Memory B cell (primary cell): ENCODE results near the gene SLC35A5.
"Not testable (repeated sequence)": the region's sequence is repeated elsewhere in the genome, so short reads cannot be mapped to it uniquely, and the experiment has no call there.

ENCODE experiments used
- ATAC-seq: fragments of 150-1000 bp; cut with Tn5 transposase; 2 replicates; pipeline ENCODE4 v1.10.0; 2021; ENCODE audit warnings: low read depth, mild to moderate bottlenecking, moderate library complexity
- DNase-seq, 2 donors: peaks; one replicate each; pipeline ENCODE4 v3.0.0; 2022; ENCODE audit warnings: low spot score in 2 of 2
- H3K27ac Mint-ChIP-seq: one replicate; pipeline ENCODE4 v1.8.0; 2022; ENCODE audit warnings: mild to moderate bottlenecking, moderate library complexity, mixed read lengths
- H3K27me3 Mint-ChIP-seq: one replicate; pipeline ENCODE4 v1.8.0; 2022; ENCODE audit warnings: mixed read lengths
- H3K36me3 Mint-ChIP-seq: one replicate; pipeline ENCODE4 v1.8.0; 2022; ENCODE audit warnings: mild to moderate bottlenecking, mixed read lengths
- H3K4me1 Mint-ChIP-seq: one replicate; pipeline ENCODE4 v1.8.0; 2022; ENCODE audit warnings: mixed read lengths
- H3K4me3 Mint-ChIP-seq: one replicate; pipeline ENCODE4 v1.8.0; 2022; ENCODE audit warnings: mild to moderate bottlenecking, moderate library complexity, mixed read lengths
- H3K9me3 Mint-ChIP-seq: one replicate; pipeline ENCODE4 v1.8.0; 2022; ENCODE audit warnings: mixed read lengths

SLC35A5 gene

GRCh38 chr3:112557976-112558375 is 3.9 kb upstream of the SLC35A5 start:
- Mint-ChIP-seq H3K4me1 (peaks cover 30% of the 10 kb centered on the region), H3K27me3 (no peaks in the 10 kb centered on the region), H3K9me3 (no peaks in the 10 kb centered on the region), H3K27ac (no peak overlapping the region), H3K4me3 (no peak overlapping the region), H3K36me3 (peaks cover 5% of the 10 kb centered on the region)
- DNase-seq (no peak), ATAC-seq (no peak)

- H3K27ac Mint-ChIP-seq = peak overlapping the region; percentile 99
- H3K4me1 Mint-ChIP-seq = peaks cover 33% of the 10 kb centered on the region
- H3K4me3 Mint-ChIP-seq = peak overlapping the region; percentile 99
- ATAC-seq (no peak), DNase-seq (no peak)
- H3K36me3 Mint-ChIP-seq = peaks cover 9% of the 10 kb centered on the region
- H3K9me3 Mint-ChIP-seq = no peaks in the 10 kb centered on the region
- no peaks in the 10 kb centered on the region for H3K27me3 Mint-ChIP-seq
Observed at GRCh38 chr3:112560307-112560706, 1.5 kb upstream of the SLC35A5 start.

GRCh38 chr3:112560721-112561483 is 943 bp upstream of the SLC35A5 start:
- Mint-ChIP-seq H3K4me3 (peak overlapping the region; percentile 99), H3K9me3 (no peaks in the 10 kb centered on the region), H3K36me3 (peaks cover 13% of the 10 kb centered on the region), H3K27me3 (no peaks in the 10 kb centered on the region), H3K27ac (peak overlapping the region; percentile 99), H3K4me1 (peaks cover 31% of the 10 kb centered on the region)
- ATAC-seq (peak; percentile 5), DNase-seq (peak; percentile 25 to 51)

GRCh38 chr3:112561484-112561733 is 436 bp upstream of the SLC35A5 start:
- DNase-seq = no peak

GRCh38 chr3:112564247-112564939 is 2.5 kb downstream of the SLC35A5 start:
- H3K4me3 Mint-ChIP-seq, H3K27ac Mint-ChIP-seq, H3K9me3 Mint-ChIP-seq, DNase-seq, ATAC-seq, H3K27me3 Mint-ChIP-seq: not testable (repeated sequence)
- peaks cover 35% of the 10 kb centered on the region for H3K4me1 Mint-ChIP-seq
- H3K36me3 Mint-ChIP-seq = peaks cover 27% of the 10 kb centered on the region

More at GRCh38 chr3:112561484-112561733, 436 bp upstream of the SLC35A5 start:
- Mint-ChIP-seq H3K4me3 (peak overlapping the region; percentile 99), H3K27ac (peak overlapping the region; percentile 99), H3K36me3 (peaks cover 16% of the 10 kb centered on the region), H3K27me3 (no peaks in the 10 kb centered on the region), H3K9me3 (no peaks in the 10 kb centered on the region), H3K4me1 (peaks cover 32% of the 10 kb centered on the region)
- peak; percentile 41 for ATAC-seq

- Mint-ChIP-seq H3K4me3 (no peak overlapping the region), H3K27me3 (no peaks in the 10 kb centered on the region), H3K9me3 (no peaks in the 10 kb centered on the region), H3K27ac (peak overlapping the region; percentile 55), H3K36me3 (peaks cover 30% of the 10 kb centered on the region), H3K4me1 (peaks cover 29% of the 10 kb centered on the region)
- DNase-seq (no peak), ATAC-seq (no peak)
Observed at GRCh38 chr3:112564940-112565305, 3.1 kb downstream of the SLC35A5 start.

- Mint-ChIP-seq H3K4me1 (peaks cover 22% of the 10 kb centered on the region), H3K36me3 (peaks cover 41% of the 10 kb centered on the region), H3K4me3 (no peak overlapping the region), H3K9me3 (peaks cover 1% of the 10 kb centered on the region), H3K27me3 (no peaks in the 10 kb centered on the region), H3K27ac (peak overlapping the region; percentile 56)
- no peak for ATAC-seq
- no peak for DNase-seq
Observed at GRCh38 chr3:112568642-112569041, 6.8 kb downstream of the SLC35A5 start.

- Mint-ChIP-seq H3K27me3 (no peaks in the 10 kb centered on the region), H3K4me1 (peaks cover 17% of the 10 kb centered on the region), H3K36me3 (peaks cover 39% of the 10 kb centered on the region), H3K4me3 (no peak overlapping the region), H3K27ac (peak overlapping the region; percentile 56), H3K9me3 (peaks cover 1% of the 10 kb centered on the region)
- ATAC-seq (no peak), DNase-seq (no peak)
Observed at GRCh38 chr3:112569265-112569664, 7.4 kb downstream of the SLC35A5 start.

- Mint-ChIP-seq H3K4me3 (no peak overlapping the region), H3K4me1 (peaks cover 7% of the 10 kb centered on the region)
- DNase-seq = no peak
Observed at GRCh38 chr3:112572701-112573100, 10.9 kb downstream of the SLC35A5 start.

GRCh38 chr3:112579232-112579631 is 17.4 kb downstream of the SLC35A5 start:
- Mint-ChIP-seq H3K36me3 (peaks cover 12% of the 10 kb centered on the region), H3K9me3 (no peaks in the 10 kb centered on the region), H3K4me1 (peaks cover 6% of the 10 kb centered on the region), H3K4me3 (no peak overlapping the region), H3K27ac (peak overlapping the region; percentile 67), H3K27me3 (no peaks in the 10 kb centered on the region)
- ATAC-seq (peak; percentile 97), DNase-seq (peak in 1 of 2 donors; percentile 41)

More at GRCh38 chr3:112572701-112573100, 10.9 kb downstream of the SLC35A5 start:
- Mint-ChIP-seq H3K27ac (peak overlapping the region; percentile 64), H3K27me3 (no peaks in the 10 kb centered on the region), H3K9me3 (peaks cover 1% of the 10 kb centered on the region), H3K36me3 (peaks cover 26% of the 10 kb centered on the region)
- no peak for ATAC-seq

- Mint-ChIP-seq H3K27ac (peak overlapping the region; percentile 67), H3K4me1 (peaks cover 6% of the 10 kb centered on the region), H3K4me3 (no peak overlapping the region), H3K36me3 (peaks cover 12% of the 10 kb centered on the region), H3K27me3 (no peaks in the 10 kb centered on the region), H3K9me3 (no peaks in the 10 kb centered on the region)
- no peak for ATAC-seq
- no peak for DNase-seq
Observed at GRCh38 chr3:112579697-112580096, 17.9 kb downstream of the SLC35A5 start.

- DNase-seq (peak in 1 of 2 donors; percentile 16), ATAC-seq (no peak)
- peaks cover 17% of the 10 kb centered on the region for H3K4me1 Mint-ChIP-seq
- H3K27me3 Mint-ChIP-seq = no peaks in the 10 kb centered on the region
- no peaks in the 10 kb centered on the region for H3K9me3 Mint-ChIP-seq
- peaks cover 17% of the 10 kb centered on the region for H3K36me3 Mint-ChIP-seq
- no peak overlapping the region for H3K4me3 Mint-ChIP-seq
- no peak overlapping the region for H3K27ac Mint-ChIP-seq
Observed at GRCh38 chr3:112582244-112582874, 20.5 kb downstream of the SLC35A5 start.

- H3K27ac Mint-ChIP-seq = no peak overlapping the region
- no peak overlapping the region for H3K4me3 Mint-ChIP-seq
- H3K4me1 Mint-ChIP-seq = peaks cover 16% of the 10 kb centered on the region
- H3K36me3 Mint-ChIP-seq = peaks cover 22% of the 10 kb centered on the region
- DNase-seq (no peak), ATAC-seq (no peak)
- H3K9me3 Mint-ChIP-seq = no peaks in the 10 kb centered on the region
- no peaks in the 10 kb centered on the region for H3K27me3 Mint-ChIP-seq
Observed at GRCh38 chr3:112583105-112583504, 21.3 kb downstream of the SLC35A5 start.

GRCh38 chr3:112585782-112586181 is 23.9 kb downstream of the SLC35A5 start:
- peaks cover 33% of the 10 kb centered on the region for H3K36me3 Mint-ChIP-seq
- H3K27ac Mint-ChIP-seq = peak overlapping the region; percentile 70
- H3K9me3 Mint-ChIP-seq = no peaks in the 10 kb centered on the region

More at GRCh38 chr3:112585782-112586181, 23.9 kb downstream of the SLC35A5 start:
- no peak for ATAC-seq
- Mint-ChIP-seq H3K27me3 (no peaks in the 10 kb centered on the region), H3K4me1 (peaks cover 14% of the 10 kb centered on the region), H3K4me3 (no peak overlapping the region)
- DNase-seq = no peak
